ENCODE results near the gene CREM.
"Not testable (repeated sequence)": the region's sequence is repeated elsewhere in the genome, so short reads cannot be mapped to it uniquely, and the experiment has no call there.

CREM gene

GRCh38 chr10:35126530-35127288 lies at the start of gene CREM:
Gene CREM (plus strand): TSS chr10:35126846. CDS start chr10:35137836, 10,990 bp downstream.
- intact Hi-C loops (cut with DNase I; ENCODE audit: low total_unique reads) = loop anchor here (5.0 to 10.0 kb wide), 4 partner anchors 71 to 698 kb away; partner anchors contain the start of genes CCNY and FZD8
- H3K4me3 ChIP-seq = peak within 1 kb of the TSS; percentile 68 to 89
- DNase-seq = peak; percentile 99 to 100
- H3K27me3 ChIP-seq = no peaks in the 10 kb centered on the region
- peaks cover 0 to 47% (median 8%) of the 10 kb centered on the region in 4 donors for H3K4me1 ChIP-seq
- peak; percentile 88 to 91 for TF ChIP-seq CTCF (IDR thresholded peaks at IDR 0.05)
- H3K27ac ChIP-seq = peak within 1 kb of the TSS; percentile 96 to 100
- H3K36me3 ChIP-seq = no peaks in the 10 kb centered on the region
- H3K9me3 ChIP-seq = no peaks in the 10 kb centered on the region

- H3K4me1 ChIP-seq = no peaks in the 10 kb centered on the region
- intact Hi-C loops (cut with DNase I; ENCODE audit: low total_unique reads) = no loop called here
- no peak for DNase-seq
- no peak overlapping the region for H3K27ac ChIP-seq
- no peaks in the 10 kb centered on the region for H3K9me3 ChIP-seq
- no peaks in the 10 kb centered on the region for H3K27me3 ChIP-seq
- peaks cover 0 to 3% (median 0%) of the 10 kb centered on the region in 3 donors for H3K36me3 ChIP-seq
- TF ChIP-seq CTCF (IDR thresholded peaks at IDR 0.05) = no peak
- no peak overlapping the region for H3K4me3 ChIP-seq
Observed at GRCh38 chr10:35079265-35079664, 47.4 kb upstream of the CREM start.

- Histone ChIP-seq H3K27me3 (no peaks in the 10 kb centered on the region), H3K27ac (no peak overlapping the region), H3K4me3 (no peak overlapping the region), H3K36me3 (peaks cover 0 to 3% (median 0%) of the 10 kb centered on the region in 3 donors), H3K9me3 (no peaks in the 10 kb centered on the region), H3K4me1 (peaks cover 0 to 2% (median 0%) of the 10 kb centered on the region in 4 donors)
- DNase-seq = no peak
- no peak for TF ChIP-seq CTCF (IDR thresholded peaks at IDR 0.05)
- intact Hi-C loops (cut with DNase I; ENCODE audit: low total_unique reads) = no loop called here
Observed at GRCh38 chr10:35079763-35080162, 46.9 kb upstream of the CREM start.

- H3K4me3 ChIP-seq; H3K4me1 ChIP-seq; H3K9me3 ChIP-seq; intact Hi-C loops (cut with DNase I; ENCODE audit: low total_unique reads); H3K27me3 ChIP-seq; DNase-seq; H3K27ac ChIP-seq; H3K36me3 ChIP-seq: not testable (repeated sequence)
Observed at GRCh38 chr10:35080261-35080660, 46.4 kb upstream of the CREM start.

- H3K9me3 ChIP-seq = no peaks in the 10 kb centered on the region
- no peaks in the 10 kb centered on the region for H3K36me3 ChIP-seq
- no peak for TF ChIP-seq CTCF (IDR thresholded peaks at IDR 0.05)
- H3K27me3 ChIP-seq = no peaks in the 10 kb centered on the region
- H3K4me3 ChIP-seq = no peak overlapping the region
- H3K4me1 ChIP-seq = peaks cover 0 to 24% (median 13%) of the 10 kb centered on the region in 4 donors
- H3K27ac ChIP-seq = no peak overlapping the region
- intact Hi-C loops (cut with DNase I; ENCODE audit: low total_unique reads) = no loop called here
- DNase-seq = no peak
Observed at GRCh38 chr10:35083242-35083641, 43.4 kb upstream of the CREM start.

GRCh38 chr10:35089611-35090161 lies 37.0 kb upstream of the CREM start:
- intact Hi-C loops (cut with DNase I; ENCODE audit: low total_unique reads) = no loop called here
- TF ChIP-seq CTCF (IDR thresholded peaks at IDR 0.05) = no peak
- Histone ChIP-seq H3K4me1 (peaks cover 4 to 44% (median 27%) of the 10 kb centered on the region in 4 donors), H3K9me3 (no peaks in the 10 kb centered on the region), H3K27me3 (no peaks in the 10 kb centered on the region), H3K4me3 (peak overlapping the region; percentile 96 to 97), H3K27ac (peak overlapping the region; percentile 91 to 92), H3K36me3 (no peaks in the 10 kb centered on the region)
- DNase-seq = peak in 1 of 2 donors; percentile 62

Data from tibial artery (tissue), 4 donors.